HG03378 (cell line): ENCODE data around the gene APOL2.
"Not testable (repeated sequence)": the region's sequence is repeated elsewhere in the genome, so short reads cannot be mapped to it uniquely, and the experiment has no call there.

Experiments used
- ATAC-seq: cut with Tn5 transposase; IDR thresholded peaks from one replicate; pipeline ENCODE4 v1.9.1; 2021; ENCODE audit warnings: mild to moderate bottlenecking, moderate library complexity; ENCODE audit not compliant: unreplicated experiment

Gene APOL2

GRCh38 chr22:36263886-36264664, 24.7 kb upstream of the APOL2 start:
- ATAC-seq = not testable (repeated sequence)

DNA sequence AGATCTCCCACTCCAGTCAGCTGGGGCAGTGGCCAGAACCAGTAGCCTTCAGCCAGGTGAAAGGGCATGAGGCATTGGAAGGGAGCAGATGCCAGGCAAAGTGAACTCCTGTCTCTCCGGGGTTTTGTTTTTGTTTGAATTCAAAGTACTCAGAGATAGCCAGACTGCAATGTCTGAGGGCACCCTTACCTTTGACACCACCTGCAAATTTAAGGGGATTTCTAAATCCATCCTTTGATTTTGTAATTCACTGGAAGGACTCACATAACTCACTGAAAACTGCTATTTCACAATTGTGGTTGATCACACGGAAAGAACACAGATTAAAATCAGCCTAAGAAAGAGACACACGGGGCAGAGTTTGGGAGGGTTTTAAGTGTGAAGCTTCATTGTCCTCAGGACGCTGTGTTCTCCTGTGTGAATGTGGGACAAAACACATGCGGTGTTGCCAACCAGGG, 23.9 kb upstream of the APOL2 start:
- not testable (repeated sequence) for ATAC-seq

GRCh38 chr22:36262307-36262706, 23.0 kb upstream of the APOL2 start:
- not testable (repeated sequence) for ATAC-seq

DNA sequence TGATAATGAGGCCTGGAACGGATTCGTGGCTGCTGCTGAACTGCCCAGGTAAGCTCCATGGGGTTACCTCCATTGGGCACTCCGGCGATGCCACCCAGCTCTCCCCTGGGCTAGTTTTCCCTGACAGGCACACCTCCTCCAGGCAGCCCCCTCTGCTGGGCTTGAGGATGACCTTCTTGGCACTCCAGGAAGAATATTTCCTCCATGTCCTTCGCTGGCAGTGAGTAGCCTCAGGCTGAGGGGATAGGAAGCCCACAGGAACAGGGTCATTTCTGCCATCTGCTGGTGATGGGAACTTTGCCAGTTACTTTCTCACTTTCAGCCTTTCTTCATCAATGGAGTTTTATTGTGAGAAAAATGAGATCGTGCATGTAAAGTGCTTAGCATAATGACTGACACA, 22.3 kb upstream of the APOL2 start:
- not testable (repeated sequence) for ATAC-seq

DNA sequence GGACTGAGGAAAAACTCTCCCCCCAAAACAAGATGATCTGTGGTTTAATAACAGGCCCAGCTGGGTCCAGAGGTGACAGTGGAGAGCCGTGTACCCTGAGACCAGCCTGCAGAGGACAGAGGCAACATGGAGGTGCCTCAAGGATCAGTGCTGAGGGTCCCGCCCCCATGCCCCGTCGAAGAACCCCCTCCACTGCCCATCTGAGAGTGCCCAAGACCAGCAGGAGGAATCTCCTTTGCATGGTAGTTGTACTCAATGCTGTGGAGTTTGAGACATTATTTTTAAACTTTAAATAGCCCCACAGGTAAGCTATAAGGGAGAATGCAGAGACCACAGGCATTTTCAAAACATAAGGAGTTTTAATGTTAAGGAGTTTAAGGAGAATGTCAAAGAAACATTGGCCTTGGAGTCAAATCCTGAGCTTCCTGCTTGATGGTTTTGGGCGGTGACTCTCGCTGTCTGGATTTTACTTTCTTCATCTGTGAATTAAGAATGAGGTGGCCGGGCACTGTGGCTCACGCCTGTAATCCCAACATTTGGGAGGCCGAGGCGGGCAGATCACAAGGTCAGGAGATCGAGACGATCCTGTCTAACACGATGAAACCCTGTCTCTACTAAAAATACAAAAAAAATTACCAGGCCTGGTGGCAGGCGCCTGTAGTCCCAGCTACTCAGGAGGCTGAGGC, 20.4 kb upstream of the APOL2 start:
- no peak for ATAC-seq

GRCh38 chr22:36258701-36259614, 19.6 kb upstream of the APOL2 start:
- no peak for ATAC-seq

GRCh38 chr22:36257948-36258670, 18.8 kb upstream of the APOL2 start:
- ATAC-seq = no peak

GRCh38 chr22:36257308-36257707, 18.0 kb upstream of the APOL2 start:
- ATAC-seq = no peak

GRCh38 chr22:36256478-36256877, 17.2 kb upstream of the APOL2 start:
- no peak for ATAC-seq

DNA sequence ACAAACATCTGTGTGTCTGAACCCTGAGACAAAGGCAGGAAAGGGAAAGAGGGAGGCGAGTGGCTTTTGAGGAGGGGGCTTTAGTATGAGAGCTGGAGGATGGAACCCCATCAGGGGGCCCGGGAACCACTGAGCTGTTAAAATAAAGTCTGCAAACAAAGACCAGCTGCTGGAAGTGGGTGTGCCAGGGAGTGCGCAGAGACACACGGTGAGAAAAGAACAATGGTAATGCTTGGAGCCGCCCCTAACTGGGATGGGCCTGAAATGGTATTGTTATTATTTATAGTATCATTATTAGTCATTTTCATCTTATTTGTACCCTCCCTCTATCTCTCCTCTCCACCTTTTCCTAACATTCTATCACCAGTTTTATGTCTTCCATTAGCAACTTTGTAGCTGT, 16.2 kb upstream of the APOL2 start:
- ATAC-seq = not testable (repeated sequence)

- no peak for ATAC-seq
These were observed 14.5 kb upstream of the APOL2 start for GRCh38 chr22:36253523-36254490.

GRCh38 chr22:36252754-36253522, 13.6 kb upstream of the APOL2 start, which contains the start of gene APOL1:
Gene APOL1, plus strand, starts transcription at chr22:36253133. Its CDS starts 1,823 bp downstream, at chr22:36254956.
- no peak for ATAC-seq

DNA sequence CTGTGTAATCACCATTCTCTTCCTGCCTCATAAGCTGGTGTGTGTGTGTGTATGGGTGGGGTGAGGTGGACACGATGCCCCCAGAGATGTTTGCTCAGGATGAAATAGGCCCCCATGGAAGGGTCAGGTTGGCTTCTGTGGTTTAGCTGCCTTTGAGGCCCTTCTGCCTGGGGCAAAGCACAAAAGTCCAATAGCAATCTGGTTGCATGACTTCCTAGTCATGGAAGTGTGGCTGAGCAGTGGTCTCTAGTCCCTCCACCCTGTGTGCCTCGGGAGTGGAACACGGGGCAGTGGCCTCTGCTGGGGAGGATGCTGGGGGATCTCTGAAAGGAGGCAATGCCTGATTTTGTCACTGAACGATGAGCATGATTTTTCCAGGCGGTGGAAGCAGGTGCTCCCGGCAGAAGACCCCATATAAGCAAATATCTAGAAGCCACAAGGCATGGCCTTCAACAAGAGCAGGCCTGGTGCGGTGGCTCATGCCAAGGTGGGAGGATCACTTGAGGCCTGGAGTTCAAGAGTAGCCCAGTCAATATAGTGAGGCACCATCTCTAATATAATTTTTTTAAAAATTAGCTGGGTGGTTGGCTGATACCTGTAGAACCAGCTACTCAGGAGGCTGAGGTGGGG, 12.8 kb upstream of the APOL2 start:
- not testable (repeated sequence) for ATAC-seq

- ATAC-seq = not testable (repeated sequence)
These were observed 11.1 kb upstream of the APOL2 start for GRCh38 chr22:36250292-36250960.

- ATAC-seq = no peak
These were observed 9.8 kb upstream of the APOL2 start for GRCh38 chr22:36249160-36249559.

DNA sequence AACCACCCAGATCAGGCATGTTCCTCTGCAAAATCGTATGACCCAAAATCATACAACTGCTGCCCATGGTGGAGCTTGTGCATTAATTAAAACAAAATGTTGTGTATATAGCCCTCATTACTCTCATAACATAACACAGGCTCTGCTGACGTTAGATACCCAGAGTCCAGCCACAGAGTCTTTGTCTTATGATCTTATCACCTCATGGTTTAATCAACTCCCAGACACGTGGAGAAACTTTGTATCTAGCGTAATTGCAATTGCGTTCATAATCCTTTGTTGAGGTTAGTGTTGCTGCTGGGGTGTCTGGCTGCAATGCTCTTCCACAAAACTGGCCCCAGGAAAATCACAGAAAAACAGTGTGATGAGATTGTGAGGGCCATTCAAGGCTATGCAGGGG, 8.6 kb upstream of the APOL2 start:
- ATAC-seq = no peak

DNA sequence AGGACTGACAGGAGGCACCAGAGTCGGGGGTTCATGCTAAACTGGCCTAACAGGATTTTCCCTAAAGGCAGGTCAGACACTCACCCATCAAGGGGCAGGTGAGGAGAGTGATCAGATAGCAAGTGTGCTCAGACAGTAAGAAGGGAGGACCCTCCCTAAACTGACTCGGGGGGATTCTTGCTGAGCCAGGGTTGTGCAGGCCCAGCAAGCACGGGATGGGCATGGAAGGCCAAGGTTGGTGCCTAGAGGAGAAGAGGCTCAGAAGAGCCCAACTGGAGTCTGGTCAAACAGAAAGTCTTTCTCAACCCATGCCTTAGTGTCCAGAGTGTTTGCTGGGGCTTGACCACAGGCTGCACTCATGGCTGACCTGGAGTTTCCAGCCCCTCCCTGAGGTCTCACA, 7.4 kb upstream of the APOL2 start:
- ATAC-seq = no peak
